GM21786 (cell line): ENCODE results near the gene CHMP4B.

Experiments
- ATAC-seq: cut with Tn5 transposase; IDR thresholded peaks from one replicate; pipeline ENCODE4 v1.9.1; 2021; ENCODE audit not compliant: unreplicated experiment

Gene CHMP4B

DNA sequence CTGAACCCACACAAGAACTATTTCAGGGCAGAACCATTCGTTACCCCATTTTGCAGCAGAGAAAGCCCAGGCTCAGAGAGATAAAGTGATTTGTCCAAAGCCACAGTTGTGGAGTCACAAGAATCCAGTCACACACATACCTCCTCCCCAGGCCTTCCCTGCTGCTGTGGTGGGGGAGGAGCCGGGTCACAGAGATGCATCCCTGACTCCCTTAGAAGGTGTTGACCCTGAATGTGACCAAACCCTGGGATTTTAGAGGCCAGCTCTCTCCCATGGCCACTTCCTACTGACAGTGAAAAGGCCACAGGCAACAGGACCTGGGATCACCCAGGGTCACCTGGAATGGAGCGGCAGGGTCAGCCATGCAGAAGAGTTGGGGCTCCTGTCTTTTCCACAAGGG lies 48.6 kb downstream of the CHMP4B start:
- ATAC-seq = no peak

- no peak for ATAC-seq
Observed at GRCh38 chr20:33861458-33861857, 50.3 kb downstream of the CHMP4B start.

DNA sequence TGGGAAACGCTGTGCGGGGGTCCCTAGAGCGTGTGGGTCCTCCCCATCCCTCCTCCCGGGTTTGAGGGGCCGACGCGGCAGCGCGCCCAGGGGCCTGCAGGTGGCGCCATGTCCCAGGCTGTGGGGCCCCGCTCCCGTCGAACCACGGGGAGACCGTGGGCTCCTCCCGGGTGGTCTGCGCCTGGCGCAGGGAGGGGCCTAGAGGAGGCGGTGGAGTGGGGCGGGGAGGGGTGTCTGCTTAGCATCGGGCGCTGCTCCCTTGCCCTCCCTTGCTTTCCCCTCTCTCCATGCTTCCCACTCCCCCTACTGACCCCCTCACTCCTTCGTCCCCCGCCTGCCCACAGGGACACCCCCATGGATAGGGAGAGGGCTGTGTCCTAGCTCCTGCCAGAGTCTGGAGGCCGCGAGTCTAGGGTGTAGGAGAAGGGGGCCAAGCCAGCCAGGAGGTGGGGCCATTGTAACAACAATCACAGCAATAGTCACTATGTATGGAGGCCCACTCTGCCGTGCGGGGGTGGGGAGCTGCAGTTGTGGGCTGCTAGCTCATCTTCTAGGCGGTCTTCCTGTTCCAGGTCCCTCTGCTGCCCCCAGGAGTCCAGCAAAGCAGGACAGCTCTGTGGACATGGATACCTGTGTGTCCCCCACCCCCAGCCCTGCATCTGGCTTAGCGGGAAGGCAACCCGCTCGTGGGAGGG lies 51.7 kb downstream of the CHMP4B start:
- no peak for ATAC-seq

GRCh38 chr20:33863440-33864323 lies 52.5 kb downstream of the CHMP4B start:
- no peak for ATAC-seq

- no peak for ATAC-seq
Observed at GRCh38 chr20:33864324-33864963, 53.3 kb downstream of the CHMP4B start.

DNA sequence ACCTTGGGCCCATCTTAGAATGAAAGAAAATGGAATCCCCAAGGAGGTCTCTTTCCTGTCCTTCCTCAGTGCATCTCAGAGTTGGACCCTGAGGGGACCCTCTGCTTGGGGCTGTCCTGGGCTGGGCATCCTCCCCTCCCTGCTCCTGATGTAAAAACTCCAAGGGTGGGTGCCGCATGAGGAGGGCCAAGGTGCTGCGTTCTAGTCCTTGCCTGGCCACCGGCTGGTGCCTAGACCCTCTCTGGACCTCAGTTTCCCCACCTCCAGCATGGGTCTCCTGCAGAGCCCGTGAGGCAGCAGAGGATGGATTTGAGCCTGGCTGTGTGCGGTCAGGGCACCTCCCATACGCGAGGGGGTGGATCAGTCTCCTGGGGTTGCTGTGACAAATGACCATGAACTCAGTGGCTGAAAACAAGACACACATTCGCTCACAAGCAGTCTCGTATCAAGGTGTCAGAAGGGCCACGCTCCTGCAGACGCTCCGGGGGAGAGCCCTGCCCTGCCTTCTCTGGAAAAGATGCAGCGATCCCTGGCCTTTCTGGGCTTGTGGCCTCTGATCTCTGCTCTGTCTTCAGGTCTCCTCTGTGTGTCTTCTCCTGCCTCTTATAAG lies 54.7 kb downstream of the CHMP4B start:
- no peak for ATAC-seq

DNA sequence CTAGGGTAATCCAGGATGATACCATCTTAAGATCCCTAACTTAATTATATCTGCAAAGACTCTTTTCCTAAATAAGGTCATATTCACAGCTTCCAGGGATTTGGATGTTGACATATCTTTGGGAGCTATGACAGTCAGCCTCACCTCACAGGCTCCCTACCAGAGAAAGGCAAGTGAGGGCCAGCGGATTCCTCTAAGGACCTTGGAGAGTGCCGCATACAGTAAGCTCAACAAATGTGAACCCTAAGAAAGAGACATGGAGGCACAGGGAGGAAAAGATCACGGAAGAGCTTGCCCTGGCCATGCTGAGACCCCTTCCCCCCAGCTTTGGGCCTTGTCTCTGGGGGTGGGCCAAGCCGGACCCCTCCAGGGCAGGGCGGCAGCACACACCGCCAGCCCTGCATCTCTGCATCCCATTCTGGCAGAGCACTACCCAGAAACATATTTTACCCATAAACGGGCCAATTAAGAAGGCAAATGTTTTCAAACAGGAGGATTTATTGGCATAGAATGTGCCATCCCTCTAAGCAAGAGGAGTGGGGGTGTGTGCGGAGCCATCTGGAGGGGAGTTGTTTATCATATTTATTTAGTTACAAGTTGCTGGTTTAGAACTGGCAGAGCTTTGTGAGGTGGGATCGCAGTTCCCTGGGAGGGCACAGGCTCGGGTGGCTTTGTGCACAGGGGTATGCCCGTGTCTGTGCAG lies 55.4 kb downstream of the CHMP4B start:
- ATAC-seq = no peak

- ATAC-seq = no peak
Observed at GRCh38 chr20:33868042-33868441, 56.9 kb downstream of the CHMP4B start.

DNA sequence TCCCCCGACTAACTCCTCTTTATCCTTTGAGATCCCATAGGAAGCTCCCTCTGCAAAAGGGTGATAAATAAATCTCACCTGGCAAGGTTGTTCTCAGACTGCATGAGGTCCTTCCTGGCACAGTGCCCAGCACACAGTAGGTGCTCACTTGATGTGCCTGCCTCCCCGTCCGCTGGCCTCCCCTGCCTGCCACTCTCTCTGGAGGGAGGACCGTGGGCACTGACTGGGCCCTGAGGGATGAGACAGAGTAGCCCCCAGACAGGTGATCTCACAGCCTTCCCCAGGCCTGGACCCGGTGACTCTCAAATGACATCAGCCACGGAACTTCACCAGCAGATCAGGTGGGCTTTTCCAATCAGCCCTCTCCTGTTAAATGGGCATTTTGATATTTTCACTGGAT lies 57.4 kb downstream of the CHMP4B start:
- ATAC-seq = no peak

DNA sequence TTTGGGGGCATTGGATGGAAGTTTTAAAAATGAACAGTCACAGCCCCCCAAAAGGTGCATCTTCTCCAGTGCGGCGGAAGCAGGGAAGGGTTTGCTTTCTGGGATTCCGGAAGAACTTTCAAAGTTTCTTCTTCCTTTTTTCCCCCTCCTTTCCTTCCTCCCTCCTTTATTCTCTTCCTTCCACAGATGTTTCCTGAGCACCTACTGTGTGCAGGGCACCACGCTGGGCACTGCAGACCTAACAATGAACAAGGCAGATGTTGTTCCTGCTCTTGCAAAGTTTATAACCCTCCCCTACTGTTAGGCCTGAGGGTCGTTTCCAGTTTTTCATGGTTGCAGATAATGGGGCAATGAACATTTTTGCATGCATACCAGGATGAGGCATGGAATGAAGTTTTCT lies 58.1 kb downstream of the CHMP4B start:
- no peak for ATAC-seq

GRCh38 chr20:33871362-33871761 lies 60.2 kb downstream of the CHMP4B start:
- no peak for ATAC-seq

GRCh38 chr20:33874129-33874528 lies 63.0 kb downstream of the CHMP4B start:
- ATAC-seq = no peak

- peak; percentile 70 for ATAC-seq
Observed at GRCh38 chr20:33875055-33875454, 63.9 kb downstream of the CHMP4B start.

GRCh38 chr20:33875534-33876026 lies 64.4 kb downstream of the CHMP4B start:
- no peak for ATAC-seq

DNA sequence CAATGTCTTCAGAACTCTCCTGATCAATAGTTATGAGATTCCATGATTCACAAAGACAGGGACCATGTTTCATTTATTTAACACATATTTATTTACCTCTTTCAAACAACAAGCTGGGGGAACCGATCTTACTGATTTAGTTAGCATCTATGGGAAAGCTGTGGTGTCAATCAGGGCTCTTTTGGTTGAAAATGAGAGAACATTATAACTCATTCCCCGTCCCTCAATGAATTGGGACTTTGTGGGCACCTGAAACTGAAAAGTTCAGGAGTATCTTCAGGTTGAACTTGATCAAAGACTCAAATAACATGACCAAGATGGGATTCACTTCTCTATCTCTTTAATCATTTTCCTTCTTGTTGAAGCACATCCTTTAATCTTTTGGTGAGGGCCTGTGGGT lies 67.4 kb downstream of the CHMP4B start:
- no peak for ATAC-seq

DNA sequence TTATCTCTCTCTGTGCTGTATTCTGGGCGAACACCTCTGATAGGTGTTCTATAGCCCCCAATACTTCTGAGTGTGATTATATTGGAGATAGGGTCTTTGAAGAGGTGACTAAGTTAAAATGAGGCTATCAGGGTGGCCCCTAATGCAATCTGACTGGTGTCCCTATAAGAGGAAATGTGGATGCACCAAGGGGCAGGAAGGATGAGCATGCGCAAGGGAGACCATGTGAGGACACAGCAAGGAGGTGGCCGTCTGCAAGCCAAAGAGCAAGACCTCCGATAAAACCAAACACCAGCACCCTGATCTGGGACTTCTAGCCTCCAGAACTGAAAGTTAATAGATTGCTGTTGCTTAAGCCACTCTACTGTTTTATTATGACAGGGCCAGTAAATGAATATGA lies 69.2 kb downstream of the CHMP4B start:
- no peak for ATAC-seq

DNA sequence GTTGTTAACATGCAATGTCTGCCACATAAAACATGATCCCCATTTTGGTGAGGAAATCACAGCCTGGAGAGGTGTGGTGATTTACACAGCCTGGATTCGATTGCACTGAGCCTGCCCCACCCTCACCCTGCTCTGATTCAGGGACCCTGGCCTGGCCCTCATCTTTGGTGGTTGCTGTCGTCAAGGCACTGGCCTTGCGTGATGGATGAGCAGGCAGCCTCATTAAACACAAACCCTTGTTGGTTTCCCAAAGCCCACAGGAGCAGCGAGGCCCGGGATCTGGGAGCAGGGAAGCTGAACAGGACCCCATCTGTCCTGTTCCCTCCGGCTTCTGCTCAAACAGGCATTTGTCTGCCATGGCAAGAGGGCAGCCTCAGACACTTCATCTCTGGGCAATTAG lies 70.8 kb downstream of the CHMP4B start:
- ATAC-seq = no peak

DNA sequence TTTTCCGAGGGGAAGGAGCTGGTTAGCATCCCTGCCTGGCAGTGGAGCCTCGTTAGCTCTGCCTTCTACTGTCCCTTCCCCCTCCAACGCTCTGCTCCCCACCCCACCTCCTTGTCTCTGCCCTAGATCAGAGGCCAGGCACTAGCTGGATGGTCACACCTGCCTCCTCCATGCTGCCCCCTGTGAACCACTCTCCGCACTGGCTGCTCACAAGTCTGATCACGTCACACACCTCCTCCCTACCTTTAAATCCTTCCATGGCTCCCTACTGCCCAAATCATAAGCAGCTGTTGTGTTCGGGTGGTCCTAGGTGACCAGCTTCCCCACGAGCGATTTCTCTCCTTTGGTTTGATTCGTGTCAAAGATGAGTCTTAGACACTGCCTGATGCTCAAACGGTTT lies 71.3 kb downstream of the CHMP4B start:
- no peak for ATAC-seq

DNA sequence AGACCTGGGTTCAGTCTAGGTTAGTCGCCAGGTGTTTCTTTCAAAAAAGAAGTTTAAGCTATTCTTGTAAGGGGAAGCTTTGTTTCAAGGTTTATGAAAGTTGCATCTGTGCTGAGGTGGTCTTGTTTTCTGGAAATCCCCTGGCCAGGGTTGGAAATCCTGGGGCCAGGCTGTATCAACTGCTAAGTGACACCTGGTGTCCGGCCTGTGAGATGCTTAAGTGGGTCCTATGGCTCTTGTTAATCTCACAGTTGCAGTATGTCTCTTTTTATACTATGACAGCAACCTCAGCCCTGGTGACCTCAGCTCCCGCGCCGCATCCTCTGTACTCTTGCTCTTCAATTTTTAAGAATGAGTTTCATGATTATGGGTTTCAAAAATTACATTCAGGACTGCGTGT lies 72.0 kb downstream of the CHMP4B start:
- peak; percentile 65 for ATAC-seq

DNA sequence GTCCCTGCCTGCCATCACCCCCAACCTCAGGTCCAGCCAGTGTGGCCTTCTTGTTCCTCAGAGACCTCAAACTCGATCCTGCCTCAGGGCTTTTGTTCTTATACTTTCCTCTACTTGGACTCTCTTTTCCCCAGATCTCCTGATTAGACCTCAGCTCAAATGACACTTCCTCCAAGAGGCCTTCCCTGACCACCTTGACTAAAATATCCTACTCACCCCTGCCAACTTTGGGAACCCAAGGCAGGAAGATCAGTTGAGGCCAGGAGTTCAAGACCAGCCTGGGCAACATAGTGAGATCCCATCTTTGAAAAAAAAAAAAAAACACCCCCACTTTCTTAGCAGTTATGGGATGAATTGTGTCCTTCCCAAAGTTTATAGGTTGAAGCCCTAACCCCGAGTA lies 73.5 kb downstream of the CHMP4B start:
- no peak for ATAC-seq

- no peak for ATAC-seq
Observed at GRCh38 chr20:33889312-33889711, 78.2 kb downstream of the CHMP4B start.
